HCEC 1CT (cell line): ENCODE data around the gene AKR1C4.
A peak's percentile ranks its signal among the peaks of the same experiment; 100 is the strongest.
"Not testable (repeated sequence)": the region's sequence is repeated elsewhere in the genome, so short reads cannot be mapped to it uniquely, and the experiment has no call there.

Experiments
- DNase-seq: peaks from one replicate; pipeline ENCODE4 v3.0.0-alpha.2; 2017

The AKR1C4 gene

GRCh38 chr10:5196702-5197113, at the start of gene AKR1C4:
AKR1C4 (plus strand) TSS chr10:5196837; CDS start chr10:5196868, 31 bp downstream.
- no peak for DNase-seq

DNA sequence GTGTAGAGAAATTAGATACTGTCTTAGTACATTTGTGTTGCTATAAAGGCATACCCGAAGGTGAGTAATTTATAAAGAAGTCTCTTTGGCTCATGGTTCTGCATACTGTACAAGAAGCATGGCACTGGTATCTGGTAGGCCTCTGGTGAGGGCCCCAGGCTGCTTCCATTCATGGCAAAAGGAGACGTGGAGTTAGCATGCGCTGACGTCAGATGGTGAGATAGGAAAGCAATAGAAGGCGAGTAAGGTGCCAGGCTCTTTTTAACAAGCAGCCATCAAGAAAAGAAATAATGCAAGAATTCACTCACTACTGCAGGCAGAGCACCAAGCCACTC, 49.8 kb upstream of the AKR1C4 start:
- DNase-seq: no peak

- no peak for DNase-seq
Measured at GRCh38 chr10:5147255-5147980, 49.2 kb upstream of the AKR1C4 start.

DNA sequence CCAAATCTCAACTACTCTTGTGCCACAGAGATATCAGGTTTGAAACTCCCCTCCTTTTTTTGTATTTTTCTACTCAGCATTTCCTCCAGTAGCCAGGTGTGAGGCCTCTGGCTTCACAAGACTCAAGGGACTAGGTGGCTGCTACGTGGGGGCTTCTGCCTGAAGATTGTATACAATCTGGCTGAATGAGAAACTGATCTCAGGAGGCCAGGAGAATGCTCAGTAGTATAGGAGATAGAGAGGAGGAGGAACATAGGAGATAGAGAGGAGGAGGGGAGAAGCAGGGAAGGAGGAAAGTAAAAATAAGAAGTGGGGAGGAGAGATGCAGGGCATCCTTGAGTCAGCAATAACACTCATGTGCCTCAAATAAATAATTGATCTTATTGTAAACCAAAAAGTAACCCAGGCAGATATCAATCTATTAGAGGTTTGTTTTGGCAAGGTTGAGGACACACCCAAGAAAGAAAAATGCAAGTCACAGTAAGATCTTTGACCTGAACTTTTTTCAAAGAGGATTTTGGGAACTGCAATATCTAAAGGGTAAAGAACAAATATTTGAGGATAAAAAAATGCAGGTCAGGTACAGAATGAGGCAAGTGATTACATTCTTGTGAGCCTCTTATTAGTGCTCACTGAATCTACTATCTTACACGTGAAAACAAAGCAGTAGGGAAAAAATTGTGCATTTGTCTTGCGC, 48.5 kb upstream of the AKR1C4 start:
- DNase-seq: no peak

DNA sequence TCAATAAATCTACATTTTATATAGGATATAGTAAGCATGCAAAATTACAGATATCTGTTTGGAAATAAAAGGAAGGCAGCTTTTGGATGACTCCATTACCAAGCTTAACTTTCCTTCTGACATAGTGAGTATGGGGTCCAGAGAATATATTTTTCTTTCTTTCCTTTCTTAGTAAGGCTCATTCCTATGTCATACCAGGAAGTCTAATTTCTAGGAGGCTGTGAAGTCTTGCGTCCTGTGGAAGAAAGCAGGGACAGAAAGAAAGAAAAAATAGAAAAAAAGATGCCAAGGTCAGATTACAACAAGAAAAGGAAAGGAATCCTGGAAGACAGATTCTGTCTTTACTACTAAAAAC, 48.0 kb upstream of the AKR1C4 start:
- DNase-seq: no peak

DNA sequence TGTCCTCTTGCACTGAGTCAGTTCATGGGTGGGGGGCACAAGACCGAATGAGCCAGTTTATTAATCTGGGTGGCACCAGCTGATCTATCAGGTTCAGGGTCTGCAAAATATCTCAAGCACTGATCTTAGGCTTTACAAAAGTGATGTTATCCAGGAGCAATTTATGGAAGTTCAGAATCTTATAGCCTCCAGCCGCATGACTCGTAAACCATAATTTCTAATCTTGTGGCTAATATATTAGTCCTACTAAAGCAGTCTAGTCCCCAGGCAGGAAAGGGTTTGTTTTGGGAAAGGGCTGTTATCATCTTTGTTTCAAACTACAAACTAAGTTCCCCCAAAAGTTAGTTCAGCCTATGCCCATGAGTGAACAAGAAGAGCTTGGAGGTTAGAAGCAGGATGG, 45.6 kb upstream of the AKR1C4 start:
- DNase-seq: no peak

GRCh38 chr10:5155951-5156350, 40.7 kb upstream of the AKR1C4 start:
- no peak for DNase-seq

DNA sequence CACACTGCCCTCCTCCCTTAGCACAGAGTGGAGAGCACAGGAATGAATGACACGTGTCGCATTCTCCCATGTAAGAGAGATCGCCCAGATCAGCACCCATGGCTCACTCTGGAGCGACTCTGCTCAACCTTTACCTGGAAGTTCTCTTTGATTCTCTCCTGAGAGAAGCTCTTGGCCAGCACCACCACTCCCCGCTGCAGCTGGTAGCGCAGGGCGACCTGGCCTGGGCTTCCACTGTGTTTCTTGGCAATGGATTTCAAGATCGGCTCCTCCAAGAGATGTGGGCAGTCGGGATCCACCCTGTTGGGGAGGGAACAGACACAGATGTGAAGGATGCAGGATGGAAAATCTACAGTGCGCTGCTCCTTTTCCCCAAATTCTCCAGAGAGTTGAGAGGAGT, 39.1 kb upstream of the AKR1C4 start:
- DNase-seq: no peak

DNA sequence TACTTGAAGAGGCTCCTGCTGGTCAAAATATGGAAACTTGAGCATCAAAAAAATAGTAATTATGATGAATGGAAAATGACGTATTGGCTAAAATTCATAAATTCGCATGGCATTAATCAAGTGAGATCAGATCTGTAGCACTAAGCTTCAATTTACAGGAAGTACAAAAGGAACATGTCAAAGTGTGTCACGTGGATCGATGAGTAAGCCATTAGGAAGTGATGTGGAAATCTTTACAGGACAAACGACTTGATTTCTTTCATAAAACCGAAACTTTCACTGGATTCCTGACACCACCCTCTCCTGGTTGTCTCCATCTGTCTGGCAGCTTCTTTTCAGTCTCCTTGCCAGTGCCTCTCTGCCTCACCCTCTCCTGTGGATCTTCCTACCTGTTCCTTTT, 37.5 kb upstream of the AKR1C4 start:
- DNase-seq: peak; percentile 17

GRCh38 chr10:5163487-5163886, 33.1 kb upstream of the AKR1C4 start:
- no peak for DNase-seq

GRCh38 chr10:5165738-5166137, 30.9 kb upstream of the AKR1C4 start:
- DNase-seq: no peak

- no peak for DNase-seq
Measured at GRCh38 chr10:5168897-5169420, 27.7 kb upstream of the AKR1C4 start.

DNA sequence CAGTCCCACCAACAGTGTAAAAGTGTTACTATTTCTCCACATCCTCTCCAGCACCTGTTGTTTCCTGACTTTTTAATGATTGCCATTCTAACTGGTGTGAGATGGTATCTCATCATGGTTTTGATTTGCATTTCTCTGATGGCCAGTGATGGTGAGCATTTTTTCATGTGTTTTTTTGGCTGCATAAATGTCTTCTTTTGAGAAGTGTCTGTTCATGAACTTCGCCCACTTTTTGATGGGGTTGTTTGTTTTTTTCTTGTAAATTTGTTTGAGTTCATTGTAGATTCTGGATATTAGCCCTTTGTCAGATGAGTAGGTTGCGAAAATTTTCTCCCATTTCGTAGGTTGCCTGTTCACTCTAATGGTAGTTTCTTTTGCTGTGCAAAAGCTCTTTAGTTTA, 21.1 kb upstream of the AKR1C4 start:
- not testable (repeated sequence) for DNase-seq

GRCh38 chr10:5180503-5180902, 16.1 kb upstream of the AKR1C4 start:
- DNase-seq: not testable (repeated sequence)

- no peak for DNase-seq
Measured at GRCh38 chr10:5183923-5184322, 12.7 kb upstream of the AKR1C4 start.

- no peak for DNase-seq
Measured at GRCh38 chr10:5184987-5185775, 11.5 kb upstream of the AKR1C4 start, which contains the start of gene AKR1C8. AKR1C8 (minus strand) TSS chr10:5185150; CDS start chr10:5185104, 46 bp downstream.

DNA sequence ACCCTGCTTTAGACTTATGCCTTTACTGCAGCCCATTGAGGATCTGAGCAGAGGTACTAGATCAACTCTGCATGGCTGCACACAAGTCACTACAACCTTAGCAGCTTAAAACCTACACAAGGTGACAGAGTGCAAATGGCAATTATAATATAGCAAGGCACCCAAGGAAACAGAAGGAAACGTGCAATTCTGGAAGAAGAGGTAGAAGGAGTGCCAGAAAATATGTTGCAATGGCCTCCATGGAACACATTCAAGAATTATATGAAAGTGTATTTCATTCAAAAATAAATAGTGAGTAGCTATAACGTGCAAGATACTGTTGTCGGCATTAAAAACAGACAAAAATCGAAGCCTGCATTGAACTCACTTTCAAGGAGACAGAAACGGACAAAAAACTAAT, 8.8 kb upstream of the AKR1C4 start:
- DNase-seq: no peak

- DNase-seq: no peak
Measured at GRCh38 chr10:5188358-5188757, 8.3 kb upstream of the AKR1C4 start.

- DNase-seq: no peak
Measured at GRCh38 chr10:5194431-5194830, 2.2 kb upstream of the AKR1C4 start.

DNA sequence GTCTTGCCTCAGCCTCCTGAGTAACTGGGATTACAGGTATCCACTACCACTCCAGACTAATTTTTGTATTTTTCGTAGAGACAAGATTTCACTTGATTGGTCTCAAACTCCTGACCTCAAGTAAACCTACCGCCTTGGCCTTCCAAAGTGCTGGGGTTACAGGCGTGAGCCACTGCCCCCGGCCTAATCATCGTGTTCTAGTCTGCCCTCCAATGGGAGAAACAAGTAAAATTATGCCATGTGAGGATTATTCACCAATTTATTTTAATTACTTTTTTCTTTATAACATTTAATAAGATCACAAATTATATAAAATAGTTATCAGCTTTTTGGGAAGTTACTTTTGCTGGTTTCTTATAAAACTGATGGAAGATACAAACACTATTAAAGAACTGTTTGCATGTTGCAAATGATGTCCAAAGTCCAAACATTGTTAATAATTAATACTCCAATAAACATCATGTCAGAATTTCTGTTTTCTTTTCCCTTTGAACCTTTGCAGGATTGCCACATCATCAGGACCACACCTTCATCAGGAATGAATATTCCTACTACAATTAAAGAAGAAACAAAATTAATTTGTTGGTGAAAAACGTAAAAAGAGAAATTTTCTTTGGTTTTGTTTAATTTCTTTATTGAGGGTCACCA, 786 bp upstream of the AKR1C4 start:
- no peak for DNase-seq

DNA sequence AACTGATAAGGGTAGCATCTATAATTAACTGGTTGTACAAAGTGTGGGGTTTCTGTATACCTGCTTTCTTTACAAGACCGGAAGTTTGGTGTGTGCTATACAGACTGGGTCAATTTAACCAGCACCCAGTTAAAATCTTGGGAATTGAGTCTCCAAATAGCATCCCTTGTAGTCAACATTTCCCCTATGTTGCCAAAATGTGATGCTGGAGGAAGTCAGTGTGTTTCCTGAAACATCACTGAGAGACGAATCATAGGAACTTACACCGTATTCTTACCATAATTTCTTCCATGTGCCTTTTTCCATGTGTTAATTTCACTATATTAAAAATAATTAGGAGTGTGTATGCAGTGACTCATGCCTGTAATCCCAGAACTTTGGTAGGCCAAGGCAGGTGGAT, 1.7 kb downstream of the AKR1C4 start:
- peak; percentile 47 for DNase-seq

GRCh38 chr10:5199398-5199797, 2.8 kb downstream of the AKR1C4 start:
- no peak for DNase-seq

GRCh38 chr10:5206799-5207198, 10.2 kb downstream of the AKR1C4 start:
- DNase-seq: no peak
